Trophoblast cell (in vitro differentiated cells and primary cell): ENCODE data around the gene HRH1.

Experiments
- DNase-seq, 2 donors: peaks; one replicate each; pipeline ENCODE4 v3.0.0-alpha.2; 2016
- H2AFZ ChIP-seq: 2 replicates; pipeline ENCODE4 v1.6.1; 2013; ENCODE audit warnings: low read length, moderate library complexity, mild to moderate bottlenecking; ENCODE audit not compliant: insufficient read depth, poor library complexity
- H2AK5ac ChIP-seq: 2 replicates; pipeline ENCODE4 v1.6.1; 2013; ENCODE audit warnings: mild to moderate bottlenecking, low read length
- H2BK120ac ChIP-seq: 2 replicates; pipeline ENCODE4 v1.6.1; 2013; ENCODE audit warnings: low read length, mild to moderate bottlenecking, moderate library complexity; ENCODE audit not compliant: insufficient read depth, poor library complexity
- H2BK12ac ChIP-seq: 2 replicates; pipeline ENCODE4 v1.6.1; 2013; ENCODE audit warnings: mild to moderate bottlenecking, low read length, moderate library complexity
- H2BK5ac ChIP-seq: 2 replicates; pipeline ENCODE4 v1.6.1; 2013; ENCODE audit warnings: low read length, low read depth, moderate library complexity, mild to moderate bottlenecking; ENCODE audit not compliant: poor library complexity
- H3K14ac ChIP-seq: 2 replicates; pipeline ENCODE4 v1.6.1; 2013; ENCODE audit warnings: mild to moderate bottlenecking, low read length
- H3K18ac ChIP-seq: 2 replicates; pipeline ENCODE4 v1.6.1; 2013; ENCODE audit warnings: mild to moderate bottlenecking, low read length
- H3K23ac ChIP-seq: 2 replicates; pipeline ENCODE4 v1.6.1; 2013; ENCODE audit warnings: low read length
- H3K27ac ChIP-seq: 2 replicates; pipeline ENCODE4 v1.5.1; 2013; ENCODE audit warnings: low read depth, mild to moderate bottlenecking, inconsistent platforms, low read length, moderate library complexity
- H3K27me3 ChIP-seq: 2 replicates; pipeline ENCODE4 v1.6.1; 2013; ENCODE audit warnings: inconsistent platforms, mild to moderate bottlenecking, low read length, moderate library complexity; ENCODE audit not compliant: insufficient read depth
- H3K36me3 ChIP-seq, 2 experiments: 1 replicate in 1 of 2; 2 replicates in 1 of 2; pipeline ENCODE4 v1.6.1; 2013; ENCODE audit warnings: low read length in 2 of 2, mild to moderate bottlenecking in 2 of 2, moderate library complexity in 1 of 2; ENCODE audit not compliant: insufficient read depth in 2 of 2, control insufficient read depth in 1 of 2
- H3K4ac ChIP-seq: 2 replicates; pipeline ENCODE4 v1.6.1; 2013; ENCODE audit warnings: low read depth, mild to moderate bottlenecking, low read length, moderate library complexity
- H3K4me1 ChIP-seq, 2 experiments: 1 replicate in 1 of 2; 2 replicates in 1 of 2; pipeline ENCODE4 v1.6.1; 2013; ENCODE audit warnings: low read length in 2 of 2, mild to moderate bottlenecking in 2 of 2, moderate library complexity in 1 of 2; ENCODE audit not compliant: insufficient read depth in 2 of 2, control insufficient read depth in 1 of 2
- H3K4me2 ChIP-seq: 2 replicates; pipeline ENCODE4 v1.6.1; 2013; ENCODE audit warnings: inconsistent platforms, mild to moderate bottlenecking, low read length, moderate library complexity
- H3K4me3 ChIP-seq: 2 replicates; pipeline ENCODE4 v1.5.1; 2013; ENCODE audit warnings: mild to moderate bottlenecking, low read depth, low read length, inconsistent platforms
- H3K79me1 ChIP-seq: one replicate; pipeline ENCODE4 v1.6.1; 2013; ENCODE audit warnings: low read length
- H3K79me2 ChIP-seq: 2 replicates; pipeline ENCODE4 v1.6.1; 2013; ENCODE audit warnings: low read length, mild to moderate bottlenecking; ENCODE audit not compliant: control insufficient read depth, insufficient read depth, poor library complexity
- H3K9ac ChIP-seq: 2 replicates; pipeline ENCODE4 v1.6.1; 2013; ENCODE audit warnings: mild to moderate bottlenecking, low read length
- H3K9me3 ChIP-seq: 2 replicates; pipeline ENCODE4 v1.6.1; 2013; ENCODE audit warnings: low read depth, mild to moderate bottlenecking, control low read depth, inconsistent platforms, low read length; ENCODE audit not compliant: insufficient read depth
- H4K12ac ChIP-seq: 2 replicates; pipeline ENCODE4 v1.6.1; 2013; ENCODE audit warnings: low read depth, mild to moderate bottlenecking, low read length, moderate library complexity
- H4K8ac ChIP-seq: 2 replicates; pipeline ENCODE4 v1.6.1; 2013; ENCODE audit warnings: low read depth, mild to moderate bottlenecking, low read length, moderate library complexity
- H4K91ac ChIP-seq: one replicate; pipeline ENCODE4 v1.6.1; 2013; ENCODE audit warnings: low read depth, mild to moderate bottlenecking, low read length, moderate library complexity
- WGBS: extraction: QIAGEN DNeasy Blood & Tissue Kit; methylation state at CpG from one replicate; pipeline ENCODE4 v1.1.7; 2013; ENCODE audit warnings: missing lambda C conversion rate; ENCODE audit not compliant: insufficient read length, insufficient coverage; ENCODE audit errors: extremely low coverage; 5-methylcytosine and 5-hydroxymethylcytosine counted together

The HRH1 gene

GRCh38 chr3:11197484-11197883, 43.2 kb downstream of the HRH1 start:
- Histone ChIP-seq H3K27me3 (no peaks in the 10 kb centered on the region), H4K91ac (no peak overlapping the region), H3K79me1 (peaks cover 4% of the 10 kb centered on the region), H3K18ac (no peak overlapping the region), H2AFZ (no peak overlapping the region), H2AK5ac (no peak overlapping the region), H2BK120ac (no peak overlapping the region), H3K79me2 (no peaks in the 10 kb centered on the region), H3K36me3 (no peaks in the 10 kb centered on the region), H3K4me2 (no peak overlapping the region), H2BK12ac (no peak overlapping the region), H3K23ac (no peak overlapping the region), H3K9ac (no peak overlapping the region), H4K8ac (no peak overlapping the region), H3K9me3 (peaks cover 2% of the 10 kb centered on the region), H3K27ac (no peak overlapping the region), H3K4ac (no peak overlapping the region), H3K4me1 (peaks cover 0 to 12% of the 10 kb centered on the region in 2 experiments), H3K4me3 (no peak overlapping the region), H3K14ac (no peak overlapping the region), H2BK5ac (no peak overlapping the region), H4K12ac (no peak overlapping the region)
- DNase-seq: no peak
- WGBS: no CpG with 5 or more reads among the region's 1 CpG

GRCh38 chr3:11198070-11198469, 43.8 kb downstream of the HRH1 start:
- H4K12ac ChIP-seq: no peak overlapping the region
- no peak overlapping the region for H4K8ac ChIP-seq
- no peak overlapping the region for H2BK5ac ChIP-seq
- H4K91ac ChIP-seq: no peak overlapping the region
- no peak overlapping the region for H2BK12ac ChIP-seq
- no peak overlapping the region for H3K27ac ChIP-seq
- H2AFZ ChIP-seq: no peak overlapping the region
- no peak overlapping the region for H3K4me2 ChIP-seq
- DNase-seq: no peak
- peaks cover 4% of the 10 kb centered on the region for H3K79me1 ChIP-seq
- H3K9me3 ChIP-seq: peaks cover 2% of the 10 kb centered on the region
- H3K9ac ChIP-seq: no peak overlapping the region
- no peak overlapping the region for H3K14ac ChIP-seq
- no peaks in the 10 kb centered on the region for H3K27me3 ChIP-seq
- no peak overlapping the region for H3K23ac ChIP-seq
- no peak overlapping the region for H2BK120ac ChIP-seq
- H3K18ac ChIP-seq: no peak overlapping the region
- H3K79me2 ChIP-seq: no peaks in the 10 kb centered on the region
- H2AK5ac ChIP-seq: no peak overlapping the region
- no peak overlapping the region for H3K4me3 ChIP-seq
- H3K36me3 ChIP-seq: no peaks in the 10 kb centered on the region
- H3K4ac ChIP-seq: no peak overlapping the region
- WGBS: no CpG with 5 or more reads among the region's 8 CpGs
- H3K4me1 ChIP-seq: peaks cover 0 to 12% of the 10 kb centered on the region in 2 experiments

- Histone ChIP-seq H3K36me3 (no peaks in the 10 kb centered on the region), H3K79me1 (peaks cover 4% of the 10 kb centered on the region), H3K79me2 (no peaks in the 10 kb centered on the region), H4K12ac (no peak overlapping the region), H3K23ac (no peak overlapping the region), H2AFZ (no peak overlapping the region), H2BK12ac (no peak overlapping the region), H2BK5ac (no peak overlapping the region), H3K4me1 (peaks cover 0 to 12% of the 10 kb centered on the region in 2 experiments), H4K8ac (no peak overlapping the region), H3K14ac (no peak overlapping the region), H2AK5ac (no peak overlapping the region), H3K4me3 (no peak overlapping the region), H4K91ac (no peak overlapping the region), H3K4me2 (no peak overlapping the region), H3K9ac (no peak overlapping the region), H2BK120ac (no peak overlapping the region), H3K27ac (no peak overlapping the region), H3K4ac (no peak overlapping the region), H3K9me3 (peaks cover 2% of the 10 kb centered on the region), H3K18ac (no peak overlapping the region), H3K27me3 (no peaks in the 10 kb centered on the region)
- DNase-seq: no peak
- WGBS: no CpG with 5 or more reads among the region's 4 CpGs
These were observed 44.2 kb downstream of the HRH1 start for GRCh38 chr3:11198495-11198894.

- WGBS: no CpG with 5 or more reads among the region's 5 CpGs
- Histone ChIP-seq H3K79me2 (no peaks in the 10 kb centered on the region), H3K4me1 (peaks cover 0 to 12% of the 10 kb centered on the region in 2 experiments), H2AFZ (no peak overlapping the region), H4K8ac (no peak overlapping the region), H3K79me1 (peaks cover 4% of the 10 kb centered on the region), H3K14ac (no peak overlapping the region), H2BK5ac (no peak overlapping the region), H2AK5ac (no peak overlapping the region), H3K9me3 (peaks cover 2% of the 10 kb centered on the region), H4K91ac (no peak overlapping the region), H3K23ac (no peak overlapping the region), H3K9ac (no peak overlapping the region), H3K36me3 (no peaks in the 10 kb centered on the region), H2BK120ac (no peak overlapping the region), H3K27me3 (no peaks in the 10 kb centered on the region), H2BK12ac (no peak overlapping the region), H3K4me3 (no peak overlapping the region), H3K18ac (no peak overlapping the region), H3K27ac (no peak overlapping the region), H4K12ac (no peak overlapping the region), H3K4ac (no peak overlapping the region), H3K4me2 (no peak overlapping the region)
- DNase-seq: peak in 1 of 2 donors; percentile 35
These were observed 45.9 kb downstream of the HRH1 start for GRCh38 chr3:11199902-11200845.
